Liver (tissue), 9 donors: ENCODE results near the gene AS3MT. TPM values are rescaled to one million over a fixed set of nuclear protein-coding genes. Genes with fewer than 3 reads are reported as not detected.

Source experiments
- DNase-seq: peaks from one replicate; pipeline ENCODE4 v3.0.0-alpha.2; 2017; ENCODE audit warnings: low spot score
- H3K27ac ChIP-seq, 2 donors: one replicate each; pipeline ENCODE4 v1.7.0; 2013; ENCODE audit warnings: inconsistent platforms in 2 of 2, low read length in 2 of 2, control low read depth in 1 of 2, low read depth in 1 of 2, mild to moderate bottlenecking in 1 of 2
- H3K27me3 ChIP-seq, 4 donors: one replicate each; pipeline versions ENCODE4 v1.6.1 to v1.7.0; 2013; ENCODE audit warnings: low read length in 3 of 4, inconsistent platforms in 1 of 4, mild to moderate bottlenecking in 1 of 4, moderate library complexity in 1 of 4; ENCODE audit not compliant: control insufficient read depth in 4 of 4, insufficient read depth in 4 of 4
- H3K36me3 ChIP-seq, 4 donors: one replicate each; pipeline versions ENCODE4 v1.6.1 to v1.7.0; 2013; ENCODE audit warnings: low read length in 3 of 4, mild to moderate bottlenecking in 3 of 4, low read depth in 1 of 4, moderate library complexity in 1 of 4; ENCODE audit not compliant: control insufficient read depth in 4 of 4, insufficient read depth in 3 of 4
- H3K4me1 ChIP-seq, 4 donors: one replicate each; pipeline versions ENCODE4 v1.6.1 to v1.7.0; 2013; ENCODE audit warnings: low read length in 3 of 4, mild to moderate bottlenecking in 3 of 4, moderate library complexity in 1 of 4; ENCODE audit not compliant: control insufficient read depth in 4 of 4, insufficient read depth in 4 of 4
- H3K4me3 ChIP-seq, 3 donors: one replicate each; pipeline versions ENCODE4 v1.6.1 to v1.7.0; 2013; ENCODE audit warnings: low read length in 3 of 3, control low read depth in 1 of 3, low read depth in 1 of 3, mild to moderate bottlenecking in 1 of 3
- H3K9ac ChIP-seq, 2 donors: one replicate each; pipeline ENCODE4 v1.7.0; 2013; ENCODE audit warnings: low read length in 2 of 2, mild to moderate bottlenecking in 2 of 2, moderate library complexity in 2 of 2, control low read depth in 1 of 2, low read depth in 1 of 2
- H3K9me3 ChIP-seq, 4 donors: one replicate each; pipeline versions ENCODE4 v1.6.1 to v1.7.0; 2013; ENCODE audit warnings: low read length in 3 of 4; ENCODE audit not compliant: control insufficient read depth in 4 of 4
- EGR1 ChIP-seq, 2 donors: IDR thresholded peaks; 2 replicates each; pipeline ENCODE4 v1.6.1; 2016 to 2018; ENCODE audit warnings: antibody characterized with exemption in 2 of 2, low read depth in 2 of 2
- FOXA1 ChIP-seq: IDR thresholded peaks from 2 replicates; pipeline ENCODE4 v1.6.1; 2016; ENCODE audit warnings: antibody characterized with exemption
- FOXA2 ChIP-seq: IDR thresholded peaks from 2 replicates; pipeline ENCODE4 v1.6.1; 2016; ENCODE audit warnings: antibody characterized with exemption
- GABPA ChIP-seq, 2 donors: IDR thresholded peaks in 1 of 2; conservative IDR thresholded peaks in 1 of 2; 2 replicates each; pipeline ENCODE4 v1.6.1; 2016; ENCODE audit warnings: antibody characterized with exemption in 2 of 2, mild to moderate bottlenecking in 1 of 2, moderate library complexity in 1 of 2
- HNF4A ChIP-seq, 2 donors: conservative IDR thresholded peaks; 2 replicates each; pipeline ENCODE4 v1.6.1; 2016; ENCODE audit warnings: antibody characterized with exemption in 2 of 2, mild to moderate bottlenecking in 2 of 2
- HNF4G ChIP-seq: IDR thresholded peaks from 2 replicates; pipeline ENCODE4 v1.6.1; 2016; ENCODE audit warnings: antibody characterized with exemption
- RAD21 ChIP-seq, 2 donors: IDR thresholded peaks; 2 replicates each; pipeline ENCODE4 v1.6.1; 2016; ENCODE audit warnings: antibody characterized with exemption in 2 of 2, mild to moderate bottlenecking in 2 of 2
- SP1 ChIP-seq: IDR thresholded peaks from 2 replicates; pipeline ENCODE4 v1.6.1; 2018; ENCODE audit warnings: antibody characterized with exemption, mild to moderate bottlenecking
- TAF1 ChIP-seq: conservative IDR thresholded peaks from 2 replicates; pipeline ENCODE4 v1.6.1; 2016; ENCODE audit warnings: antibody characterized with exemption, mild to moderate bottlenecking
- YY1 ChIP-seq: IDR thresholded peaks from 2 replicates; pipeline ENCODE4 v1.6.1; 2016; ENCODE audit warnings: antibody characterized with exemption, mild to moderate bottlenecking
- WGBS: extraction: QIAGEN DNeasy Blood & Tissue Kit; methylation state at CpG from one replicate; pipeline ENCODE4 v1.1.7; 2013; 5-methylcytosine and 5-hydroxymethylcytosine counted together
- polyA plus RNA-seq, 2 donors: library from polyadenylated mRNA; stranded (reverse) in 1 of 2; unstranded in 1 of 2; fragments of 200-250 nt in 1 of 2; fragments of >200 nt in 1 of 2; fragmentation: Nextera tagmentation in 1 of 2; extraction: Ambion mirVana in 1 of 2; gene quantifications; one replicate each; pipeline versions ENCODE4 v1.2.1 to v1.2.3, GENCODE V29; 2013 to 2015
- total RNA-seq, 2 donors: library from RNA; depleted of rRNA; stranded (reverse); fragments of >200 nt; gene quantifications; one replicate each; pipeline ENCODE4 v1.2.3, GENCODE V29; 2014
- TF ChIP-seq, protein P1 (sequence below): IDR thresholded peaks from 2 replicates; pipeline ENCODE4 v1.6.1; 2016; ENCODE audit warnings: antibody characterized with exemption
- TF ChIP-seq, protein P2 (sequence below): IDR thresholded peaks from 2 replicates; pipeline ENCODE4 v1.6.1; 2016; ENCODE audit warnings: antibody characterized with exemption
- TF ChIP-seq, protein P3 (sequence below): IDR thresholded peaks from 2 replicates; pipeline ENCODE4 v1.6.1; 2016; ENCODE audit warnings: antibody characterized with exemption, mild to moderate bottlenecking
- TF ChIP-seq, protein P4 (sequence below): IDR thresholded peaks from 2 replicates; pipeline ENCODE4 v1.6.1; 2016; ENCODE audit warnings: antibody characterized with exemption
- TF ChIP-seq, protein P5 (sequence below): fragments of 150-350 bp; IDR thresholded peaks from 2 replicates; pipeline ENCODE4 v1.5.1; 2017; ENCODE audit warnings: improper control_type of control experiment, low read depth, low read length; ENCODE audit not compliant: missing input control
- donor health status: healthy.
- donor health status: healthy.
- donor health status: healthy.
- donor health status: healthy.
- donor health status: healthy.

AS3MT gene
- total and polyA plus RNA-seq, 4 donors = 13.4 to 38.1 (median 16.2) TPM

DNA sequence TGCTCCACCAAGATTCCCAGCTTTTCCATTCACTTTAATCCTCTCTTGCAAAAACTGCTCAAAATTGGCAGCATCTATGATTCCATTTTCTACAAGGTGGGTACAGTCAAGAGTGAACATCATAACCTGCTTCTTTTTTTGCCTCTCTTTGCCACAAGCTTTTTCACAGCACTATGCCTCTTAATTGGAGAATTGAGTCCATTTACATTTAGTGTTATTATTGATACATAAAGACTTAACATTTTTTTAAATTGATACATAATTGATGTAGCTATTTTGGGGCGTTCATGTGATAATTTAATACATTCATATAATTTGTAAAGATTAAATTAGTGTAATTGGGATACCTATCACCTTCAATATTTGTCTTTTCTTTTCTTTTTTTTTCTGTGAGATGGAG, 18.8 kb downstream of the AS3MT start:
- H3K4me1 ChIP-seq = no peaks in the 10 kb centered on the region
- no peaks in the 10 kb centered on the region for H3K9me3 ChIP-seq
- peaks cover 3 to 13% (median 7%) of the 10 kb centered on the region in 4 donors for H3K36me3 ChIP-seq
- H3K4me3 ChIP-seq = no peak overlapping the region
- no peak for TF ChIP-seq TAF1
- TF ChIP-seq SP1 = no peak
- TF ChIP-seq GABPA (IDR thresholded peaks at IDR 0.05 in 1 of 2, conservative IDR thresholded peaks at IDR 0.05 in 1 of 2) = no peak
- TF ChIP-seq, protein P1, sequence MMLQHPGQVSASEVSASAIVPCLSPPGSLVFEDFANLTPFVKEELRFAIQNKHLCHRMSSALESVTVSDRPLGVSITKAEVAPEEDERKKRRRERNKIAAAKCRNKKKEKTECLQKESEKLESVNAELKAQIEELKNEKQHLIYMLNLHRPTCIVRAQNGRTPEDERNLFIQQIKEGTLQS = no peak
- TF ChIP-seq, protein P2, sequence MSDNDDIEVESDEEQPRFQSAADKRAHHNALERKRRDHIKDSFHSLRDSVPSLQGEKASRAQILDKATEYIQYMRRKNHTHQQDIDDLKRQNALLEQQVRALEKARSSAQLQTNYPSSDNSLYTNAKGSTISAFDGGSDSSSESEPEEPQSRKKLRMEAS = no peak
- TF ChIP-seq YY1 = no peak
- TF ChIP-seq, protein P3, sequence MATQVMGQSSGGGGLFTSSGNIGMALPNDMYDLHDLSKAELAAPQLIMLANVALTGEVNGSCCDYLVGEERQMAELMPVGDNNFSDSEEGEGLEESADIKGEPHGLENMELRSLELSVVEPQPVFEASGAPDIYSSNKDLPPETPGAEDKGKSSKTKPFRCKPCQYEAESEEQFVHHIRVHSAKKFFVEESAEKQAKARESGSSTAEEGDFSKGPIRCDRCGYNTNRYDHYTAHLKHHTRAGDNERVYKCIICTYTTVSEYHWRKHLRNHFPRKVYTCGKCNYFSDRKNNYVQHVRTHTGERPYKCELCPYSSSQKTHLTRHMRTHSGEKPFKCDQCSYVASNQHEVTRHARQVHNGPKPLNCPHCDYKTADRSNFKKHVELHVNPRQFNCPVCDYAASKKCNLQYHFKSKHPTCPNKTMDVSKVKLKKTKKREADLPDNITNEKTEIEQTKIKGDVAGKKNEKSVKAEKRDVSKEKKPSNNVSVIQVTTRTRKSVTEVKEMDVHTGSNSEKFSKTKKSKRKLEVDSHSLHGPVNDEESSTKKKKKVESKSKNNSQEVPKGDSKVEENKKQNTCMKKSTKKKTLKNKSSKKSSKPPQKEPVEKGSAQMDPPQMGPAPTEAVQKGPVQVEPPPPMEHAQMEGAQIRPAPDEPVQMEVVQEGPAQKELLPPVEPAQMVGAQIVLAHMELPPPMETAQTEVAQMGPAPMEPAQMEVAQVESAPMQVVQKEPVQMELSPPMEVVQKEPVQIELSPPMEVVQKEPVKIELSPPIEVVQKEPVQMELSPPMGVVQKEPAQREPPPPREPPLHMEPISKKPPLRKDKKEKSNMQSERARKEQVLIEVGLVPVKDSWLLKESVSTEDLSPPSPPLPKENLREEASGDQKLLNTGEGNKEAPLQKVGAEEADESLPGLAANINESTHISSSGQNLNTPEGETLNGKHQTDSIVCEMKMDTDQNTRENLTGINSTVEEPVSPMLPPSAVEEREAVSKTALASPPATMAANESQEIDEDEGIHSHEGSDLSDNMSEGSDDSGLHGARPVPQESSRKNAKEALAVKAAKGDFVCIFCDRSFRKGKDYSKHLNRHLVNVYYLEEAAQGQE = no peak
- TF ChIP-seq HNF4G = no peak
- no peak for TF ChIP-seq EGR1 (IDR thresholded peaks at IDR 0.05; ENCODE audit: low read depth in 2 of 2)
- TF ChIP-seq, protein P4, sequence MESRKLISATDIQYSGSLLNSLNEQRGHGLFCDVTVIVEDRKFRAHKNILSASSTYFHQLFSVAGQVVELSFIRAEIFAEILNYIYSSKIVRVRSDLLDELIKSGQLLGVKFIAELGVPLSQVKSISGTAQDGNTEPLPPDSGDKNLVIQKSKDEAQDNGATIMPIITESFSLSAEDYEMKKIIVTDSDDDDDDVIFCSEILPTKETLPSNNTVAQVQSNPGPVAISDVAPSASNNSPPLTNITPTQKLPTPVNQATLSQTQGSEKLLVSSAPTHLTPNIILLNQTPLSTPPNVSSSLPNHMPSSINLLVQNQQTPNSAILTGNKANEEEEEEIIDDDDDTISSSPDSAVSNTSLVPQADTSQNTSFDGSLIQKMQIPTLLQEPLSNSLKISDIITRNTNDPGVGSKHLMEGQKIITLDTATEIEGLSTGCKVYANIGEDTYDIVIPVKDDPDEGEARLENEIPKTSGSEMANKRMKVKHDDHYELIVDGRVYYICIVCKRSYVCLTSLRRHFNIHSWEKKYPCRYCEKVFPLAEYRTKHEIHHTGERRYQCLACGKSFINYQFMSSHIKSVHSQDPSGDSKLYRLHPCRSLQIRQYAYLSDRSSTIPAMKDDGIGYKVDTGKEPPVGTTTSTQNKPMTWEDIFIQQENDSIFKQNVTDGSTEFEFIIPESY = no peak
- TF ChIP-seq RAD21 (IDR thresholded peaks at IDR 0.05) = no peak
- TF ChIP-seq FOXA2 = no peak
- no peak for TF ChIP-seq HNF4A (conservative IDR thresholded peaks at IDR 0.05)
- TF ChIP-seq FOXA1 = no peak
- TF ChIP-seq, protein P5, sequence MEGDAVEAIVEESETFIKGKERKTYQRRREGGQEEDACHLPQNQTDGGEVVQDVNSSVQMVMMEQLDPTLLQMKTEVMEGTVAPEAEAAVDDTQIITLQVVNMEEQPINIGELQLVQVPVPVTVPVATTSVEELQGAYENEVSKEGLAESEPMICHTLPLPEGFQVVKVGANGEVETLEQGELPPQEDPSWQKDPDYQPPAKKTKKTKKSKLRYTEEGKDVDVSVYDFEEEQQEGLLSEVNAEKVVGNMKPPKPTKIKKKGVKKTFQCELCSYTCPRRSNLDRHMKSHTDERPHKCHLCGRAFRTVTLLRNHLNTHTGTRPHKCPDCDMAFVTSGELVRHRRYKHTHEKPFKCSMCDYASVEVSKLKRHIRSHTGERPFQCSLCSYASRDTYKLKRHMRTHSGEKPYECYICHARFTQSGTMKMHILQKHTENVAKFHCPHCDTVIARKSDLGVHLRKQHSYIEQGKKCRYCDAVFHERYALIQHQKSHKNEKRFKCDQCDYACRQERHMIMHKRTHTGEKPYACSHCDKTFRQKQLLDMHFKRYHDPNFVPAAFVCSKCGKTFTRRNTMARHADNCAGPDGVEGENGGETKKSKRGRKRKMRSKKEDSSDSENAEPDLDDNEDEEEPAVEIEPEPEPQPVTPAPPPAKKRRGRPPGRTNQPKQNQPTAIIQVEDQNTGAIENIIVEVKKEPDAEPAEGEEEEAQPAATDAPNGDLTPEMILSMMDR = no peak
- DNase-seq = no peak
- H3K27me3 ChIP-seq = no peaks in the 10 kb centered on the region
- 98% methylated on average over 1 of the region's 1 CpG for WGBS
- no peak overlapping the region for H3K27ac ChIP-seq
- no peak overlapping the region for H3K9ac ChIP-seq
